Thyroid gland (tissue), 4 donors: ENCODE measurements around the gene SCO2. TPM values are rescaled to one million over a fixed set of nuclear protein-coding genes. Genes with fewer than 3 reads are reported as not detected.

Experiments used
- DNase-seq, 2 donors: peaks; one replicate each; pipeline ENCODE4 v3.0.0-alpha.2; 2019
- H3K27ac ChIP-seq, 3 donors: fragments of 200-600 bp; sonication (generic); 1 replicate in 2 of 3; 2 replicates in 1 of 3; pipeline ENCODE4 v1.5.1; 2016 to 2019; ENCODE audit warnings: mild to moderate bottlenecking in 1 of 3, moderate library complexity in 1 of 3
- H3K27me3 ChIP-seq: fragments of 200-600 bp; sonication (generic); one replicate; pipeline ENCODE4 v1.5.1; 2019
- H3K36me3 ChIP-seq, 2 donors: fragments of 200-600 bp; sonication (generic); one replicate each; pipeline ENCODE4 v1.5.1; 2016 to 2019
- H3K4me1 ChIP-seq, 2 donors: fragments of 200-600 bp; sonication (generic); one replicate each; pipeline ENCODE4 v1.5.1; 2017 to 2019
- H3K4me3 ChIP-seq, 3 donors: fragments of 200-600 bp; sonication (generic); replicated peaks in 1 of 3; 1 replicate in 2 of 3; 2 replicates in 1 of 3; pipeline ENCODE4 v1.5.1; 2016; ENCODE audit warnings: mild to moderate bottlenecking in 1 of 3
- H3K9me3 ChIP-seq: fragments of 200-600 bp; sonication (generic); one replicate; pipeline ENCODE4 v1.5.1; 2017
- CTCF ChIP-seq, 6 experiments: fragments of 200-600 bp in 3 of 6; fragments of 450-650 bp in 3 of 6; sonication (generic) in 3 of 6; IDR thresholded peaks; one replicate each; pipeline ENCODE4 v1.5.1; 2016 to 2019; ENCODE audit warnings: antibody characterized with exemption in 6 of 6, mild to moderate bottlenecking in 2 of 6, inconsistent platforms in 1 of 6, moderate library complexity in 1 of 6
- POLR2A ChIP-seq, 2 donors: fragments of 450-650 bp; IDR thresholded peaks; one replicate each; pipeline ENCODE4 v1.6.1; 2017; ENCODE audit warnings: antibody characterized with exemption in 2 of 2, mild to moderate bottlenecking in 2 of 2, moderate library complexity in 1 of 2
- WGBS, 2 donors: methylation state at CpG; one replicate each; pipeline ENCODE4 v1.1.5; 2017; 5-methylcytosine and 5-hydroxymethylcytosine counted together
- intact Hi-C: fragments of 100-400 bp; cut with DNase I; formaldehyde crosslinking; loops from one replicate; pipeline ENCODE4 v1.15.1; 2023
- total RNA-seq, 4 donors: library from RNA; depleted of rRNA; stranded (reverse); fragments of >200 nt; gene quantifications; one replicate each; pipeline ENCODE4 v1.2.3, GENCODE V29; 2016

SCO2 gene
- total RNA-seq, 4 donors from 2014 or later: 2.6 to 5.5 (median 2.9) TPM; not detected in 1

- TF ChIP-seq POLR2A (IDR thresholded peaks at IDR 0.05) (no peak), CTCF (IDR thresholded peaks at IDR 0.05) (no peak)
- no peak for DNase-seq
- H3K27ac ChIP-seq: no peak overlapping the region
- H3K36me3 ChIP-seq: no peaks in the 10 kb centered on the region
- H3K27me3 ChIP-seq: no peaks in the 10 kb centered on the region
- H3K4me3 ChIP-seq: no peak overlapping the region
- peaks cover 38 to 46% of the 10 kb centered on the region in 2 donors for H3K4me1 ChIP-seq
- H3K9me3 ChIP-seq: no peaks in the 10 kb centered on the region
- intact Hi-C loops: no loop called here
- 89 to 97% methylated on average over 12 of the region's 12 CpGs for WGBS, 2 donors
Observed at GRCh38 chr22:50477923-50478322, 47.5 kb downstream of the SCO2 start.

GRCh38 chr22:50476868-50477267 lies 48.5 kb downstream of the SCO2 start:
- TF ChIP-seq POLR2A (IDR thresholded peaks at IDR 0.05): no peak
- no peak for TF ChIP-seq CTCF (IDR thresholded peaks at IDR 0.05)
- no peaks in the 10 kb centered on the region for H3K9me3 ChIP-seq
- H3K4me1 ChIP-seq: peaks cover 40 to 47% of the 10 kb centered on the region in 2 donors
- no peak for DNase-seq
- no peak overlapping the region for H3K27ac ChIP-seq
- no peaks in the 10 kb centered on the region for H3K36me3 ChIP-seq
- no peaks in the 10 kb centered on the region for H3K27me3 ChIP-seq
- WGBS, 2 donors: 85 to 87% methylated on average over 7 of the region's 7 CpGs
- no peak overlapping the region for H3K4me3 ChIP-seq
- intact Hi-C loops: no loop called here

- no peak for DNase-seq
- 91 to 94% methylated on average over 6 of the region's 6 CpGs for WGBS, 2 donors
- no peaks in the 10 kb centered on the region for H3K36me3 ChIP-seq
- no peaks in the 10 kb centered on the region for H3K9me3 ChIP-seq
- H3K4me3 ChIP-seq: peak overlapping the region in 1 of 3 donors; percentile 40
- no peaks in the 10 kb centered on the region for H3K27me3 ChIP-seq
- intact Hi-C loops: no loop called here
- H3K27ac ChIP-seq: peak overlapping the region; percentile 75 to 90 (median 77)
- TF ChIP-seq POLR2A (IDR thresholded peaks at IDR 0.05) (no peak), CTCF (IDR thresholded peaks at IDR 0.05) (no peak)
- peaks cover 48 to 50% of the 10 kb centered on the region in 2 donors for H3K4me1 ChIP-seq
Observed at GRCh38 chr22:50475652-50476002, 49.8 kb downstream of the SCO2 start.

- H3K9me3 ChIP-seq: no peaks in the 10 kb centered on the region
- WGBS, 2 donors: 8 to 38% methylated on average over 5 to 25 of the region's 97 CpGs
- peak within 1 kb of the TSS; percentile 82 to 95 (median 85) for H3K27ac ChIP-seq
- intact Hi-C loops: no loop called here
- DNase-seq: peak; percentile 95
- TF ChIP-seq CTCF (IDR thresholded peaks at IDR 0.05): no peak
- TF ChIP-seq POLR2A (IDR thresholded peaks at IDR 0.05): peak; percentile 94 to 98
- H3K36me3 ChIP-seq: no peaks in the 10 kb centered on the region
- H3K4me1 ChIP-seq: peaks cover 49 to 52% of the 10 kb centered on the region in 2 donors
- H3K27me3 ChIP-seq: no peaks in the 10 kb centered on the region
- H3K4me3 ChIP-seq: peak within 1 kb of the TSS; percentile 49 to 96 (median 79)
Observed at GRCh38 chr22:50474710-50475651, 50.4 kb downstream of the SCO2 start, which contains the start of gene SBF1. Gene SBF1, minus strand, starts transcription at chr22:50475035. Its CDS starts 195 bp downstream, at chr22:50474840.
